ENCODE measurements around the gene GUCA1A. TPM values are rescaled to one million over a fixed set of nuclear protein-coding genes. Genes with fewer than 3 reads are reported as not detected.
"Not testable (repeated sequence)": the region's sequence is repeated elsewhere in the genome, so short reads cannot be mapped to it uniquely, and the experiment has no call there.

GUCA1A gene
- total RNA-seq, 1 donor from 2014 or later, result not detected

- Histone ChIP-seq H3K4me3 (no peak overlapping the region), H3K36me3 (peaks cover 0 to 24% of the 10 kb centered on the region in 2 donors), H3K27me3 (no peaks in the 10 kb centered on the region), H3K27ac (no peak overlapping the region), H3K9me3 (no peaks in the 10 kb centered on the region), H3K4me1 (peaks cover 22% of the 10 kb centered on the region)
- TF ChIP-seq POLR2A (IDR thresholded peaks at IDR 0.05) (no peak), POLR2AphosphoS5 (IDR thresholded peaks at IDR 0.05; ENCODE audit: insufficient read depth in 1 of 2, low read depth in 1 of 2) (no peak), CTCF (IDR thresholded peaks at IDR 0.05) (no peak)
- intact Hi-C loops (cut with DNase I), result no loop called here
- DNase-seq (ENCODE audit: extremely low spot score in 2 of 2), result no peak
Observed at GRCh38 chr6:42204768-42205282, 31.7 kb downstream of the GUCA1A start.

- H3K27ac ChIP-seq; intact Hi-C loops (cut with DNase I); H3K9me3 ChIP-seq; H3K4me3 ChIP-seq; H3K27me3 ChIP-seq; H3K4me1 ChIP-seq; DNase-seq (ENCODE audit: extremely low spot score in 2 of 2): not testable (repeated sequence)
- peaks cover 0 to 45% of the 10 kb centered on the region in 2 donors for H3K36me3 ChIP-seq
Observed at GRCh38 chr6:42207559-42207958, 34.4 kb downstream of the GUCA1A start.

- TF ChIP-seq CTCF (IDR thresholded peaks at IDR 0.05), result no peak
- TF ChIP-seq POLR2AphosphoS5 (IDR thresholded peaks at IDR 0.05; ENCODE audit: insufficient read depth in 1 of 2, low read depth in 1 of 2), result no peak
- TF ChIP-seq POLR2A (IDR thresholded peaks at IDR 0.05), result no peak
- Histone ChIP-seq H3K36me3 (peaks cover 0 to 58% of the 10 kb centered on the region in 2 donors), H3K27me3 (no peaks in the 10 kb centered on the region), H3K27ac (no peak overlapping the region), H3K9me3 (no peaks in the 10 kb centered on the region), H3K4me3 (no peak overlapping the region), H3K4me1 (peaks cover 16% of the 10 kb centered on the region)
- no peak for DNase-seq (ENCODE audit: extremely low spot score in 2 of 2)
- intact Hi-C loops (cut with DNase I), result no loop called here
Observed at GRCh38 chr6:42210551-42210950, 37.4 kb downstream of the GUCA1A start.

- peaks cover 0 to 58% of the 10 kb centered on the region in 2 donors for H3K36me3 ChIP-seq
- peaks cover 24% of the 10 kb centered on the region for H3K4me1 ChIP-seq
- H3K4me3 ChIP-seq, result no peak overlapping the region
- intact Hi-C loops (cut with DNase I), result no loop called here
- H3K27me3 ChIP-seq, result no peaks in the 10 kb centered on the region
- TF ChIP-seq POLR2A (IDR thresholded peaks at IDR 0.05) (no peak), POLR2AphosphoS5 (IDR thresholded peaks at IDR 0.05; ENCODE audit: insufficient read depth in 1 of 2, low read depth in 1 of 2) (no peak), CTCF (IDR thresholded peaks at IDR 0.05) (no peak)
- H3K9me3 ChIP-seq, result no peaks in the 10 kb centered on the region
- DNase-seq (ENCODE audit: extremely low spot score in 2 of 2), result no peak
- no peak overlapping the region for H3K27ac ChIP-seq
Observed at GRCh38 chr6:42211726-42212125, 38.6 kb downstream of the GUCA1A start.

- no peak for DNase-seq (ENCODE audit: extremely low spot score in 2 of 2)
- Histone ChIP-seq H3K27ac (no peak overlapping the region), H3K36me3 (peaks cover 0 to 57% of the 10 kb centered on the region in 2 donors), H3K27me3 (no peaks in the 10 kb centered on the region), H3K9me3 (no peaks in the 10 kb centered on the region), H3K4me1 (peaks cover 30% of the 10 kb centered on the region), H3K4me3 (no peak overlapping the region)
- TF ChIP-seq POLR2A (IDR thresholded peaks at IDR 0.05), result no peak
- TF ChIP-seq POLR2AphosphoS5 (IDR thresholded peaks at IDR 0.05; ENCODE audit: insufficient read depth in 1 of 2, low read depth in 1 of 2), result peak in 1 of 2 donors; percentile 39
- intact Hi-C loops (cut with DNase I), result no loop called here
Observed at GRCh38 chr6:42212442-42212841, 39.3 kb downstream of the GUCA1A start.

GRCh38 chr6:42216495-42216894, 43.3 kb downstream of the GUCA1A start:
- peak overlapping the region in 1 of 2 donors; percentile 80 for H3K4me3 ChIP-seq
- intact Hi-C loops (cut with DNase I), result loop anchor here (5.0 kb wide), 1 partner anchor 236 kb away; the partner anchor contains the start of gene TRERF1
- not testable (repeated sequence) for H3K27ac ChIP-seq; DNase-seq (ENCODE audit: extremely low spot score in 2 of 2); H3K27me3 ChIP-seq; H3K9me3 ChIP-seq
- peaks cover 33% of the 10 kb centered on the region for H3K4me1 ChIP-seq
- H3K36me3 ChIP-seq, result peaks cover 0 to 22% of the 10 kb centered on the region in 2 donors

Data from vagina (tissue), 2 donors.